ACC112 (cell line): ENCODE measurements around the gene LRRN4.

ENCODE experiments used
- H2AFZ ChIP-seq: fragments of 200-600 bp; sonication (generic); one replicate; pipeline ENCODE4 v1.6.0; 2017; ENCODE audit warnings: antibody characterized with exemption, low read length; ENCODE audit not compliant: unreplicated experiment
- H3K27ac ChIP-seq: fragments of 200-600 bp; sonication (generic); 2 replicates; pipeline ENCODE4 v1.5.1; 2014; ENCODE audit warnings: low read depth, mild to moderate bottlenecking, antibody characterized with exemption, low read length, moderate library complexity
- H3K27me3 ChIP-seq: fragments of 200-600 bp; sonication (generic); 2 replicates; pipeline ENCODE4 v1.6.1; 2014; ENCODE audit warnings: mild to moderate bottlenecking, antibody characterized with exemption, low read length, moderate library complexity, mixed read lengths; ENCODE audit not compliant: insufficient read depth
- H3K36me3 ChIP-seq: fragments of 200-600 bp; sonication (generic); 2 replicates; pipeline ENCODE4 v1.6.1; 2016; ENCODE audit warnings: mild to moderate bottlenecking, antibody characterized with exemption, low read length, moderate library complexity, mixed read lengths; ENCODE audit not compliant: insufficient read depth
- H3K4me1 ChIP-seq: fragments of 200-600 bp; sonication (generic); one replicate; pipeline ENCODE4 v1.6.1; 2016; ENCODE audit warnings: low read length, mixed read lengths; ENCODE audit not compliant: insufficient read depth, unreplicated experiment, control insufficient read depth
- H3K4me3 ChIP-seq: fragments of 200-600 bp; sonication (generic); 2 replicates; pipeline ENCODE4 v1.5.1; 2014; ENCODE audit warnings: mild to moderate bottlenecking, low read depth, low read length
- H3K79me2 ChIP-seq: fragments of 200-600 bp; sonication (generic); one replicate; pipeline ENCODE4 v1.6.0; 2016; ENCODE audit warnings: low read length; ENCODE audit not compliant: control insufficient read depth, unreplicated experiment, insufficient read depth

LRRN4 gene

GRCh38 chr20:6081236-6081635, 27.4 kb upstream of the LRRN4 start:
- Histone ChIP-seq H3K4me1 (peaks cover 11% of the 10 kb centered on the region), H3K4me3 (no peak overlapping the region), H2AFZ (no peak overlapping the region), H3K27ac (no peak overlapping the region), H3K27me3 (no peaks in the 10 kb centered on the region), H3K36me3 (no peaks in the 10 kb centered on the region), H3K79me2 (no peaks in the 10 kb centered on the region)

GRCh38 chr20:6079016-6079415, 25.2 kb upstream of the LRRN4 start:
- Histone ChIP-seq H3K4me3 (no peak overlapping the region), H3K36me3 (no peaks in the 10 kb centered on the region), H3K4me1 (peaks cover 11% of the 10 kb centered on the region), H3K27ac (no peak overlapping the region), H3K27me3 (no peaks in the 10 kb centered on the region), H2AFZ (no peak overlapping the region), H3K79me2 (no peaks in the 10 kb centered on the region)

GRCh38 chr20:6075428-6076219, 21.8 kb upstream of the LRRN4 start:
- Histone ChIP-seq H3K27ac (no peak overlapping the region), H3K79me2 (no peaks in the 10 kb centered on the region), H3K36me3 (no peaks in the 10 kb centered on the region), H3K27me3 (no peaks in the 10 kb centered on the region), H3K4me3 (no peak overlapping the region), H3K4me1 (peaks cover under 1% of the 10 kb centered on the region), H2AFZ (no peak overlapping the region)

GRCh38 chr20:6074784-6075183, 20.9 kb upstream of the LRRN4 start:
- H3K27ac ChIP-seq, result no peak overlapping the region
- no peaks in the 10 kb centered on the region for H3K4me1 ChIP-seq
- no peaks in the 10 kb centered on the region for H3K36me3 ChIP-seq
- H3K4me3 ChIP-seq, result no peak overlapping the region
- H3K27me3 ChIP-seq, result no peaks in the 10 kb centered on the region
- no peaks in the 10 kb centered on the region for H3K79me2 ChIP-seq
- no peak overlapping the region for H2AFZ ChIP-seq

GRCh38 chr20:6074145-6074561, 20.3 kb upstream of the LRRN4 start:
- Histone ChIP-seq H3K4me1 (no peaks in the 10 kb centered on the region), H2AFZ (no peak overlapping the region), H3K27me3 (no peaks in the 10 kb centered on the region), H3K79me2 (no peaks in the 10 kb centered on the region), H3K27ac (no peak overlapping the region), H3K4me3 (no peak overlapping the region), H3K36me3 (no peaks in the 10 kb centered on the region)

GRCh38 chr20:6070829-6071695, 17.2 kb upstream of the LRRN4 start:
- H3K36me3 ChIP-seq, result no peaks in the 10 kb centered on the region
- no peaks in the 10 kb centered on the region for H3K27me3 ChIP-seq
- H3K4me3 ChIP-seq, result no peak overlapping the region
- H3K27ac ChIP-seq, result no peak overlapping the region
- no peaks in the 10 kb centered on the region for H3K79me2 ChIP-seq
- H3K4me1 ChIP-seq, result no peaks in the 10 kb centered on the region
- H2AFZ ChIP-seq, result no peak overlapping the region

- no peaks in the 10 kb centered on the region for H3K79me2 ChIP-seq
- H2AFZ ChIP-seq, result no peak overlapping the region
- H3K27ac ChIP-seq, result no peak overlapping the region
- no peak overlapping the region for H3K4me3 ChIP-seq
- H3K27me3 ChIP-seq, result no peaks in the 10 kb centered on the region
- H3K4me1 ChIP-seq, result no peaks in the 10 kb centered on the region
- no peaks in the 10 kb centered on the region for H3K36me3 ChIP-seq
Measured at GRCh38 chr20:6069669-6070068, 15.8 kb upstream of the LRRN4 start.

- Histone ChIP-seq H3K27me3 (no peaks in the 10 kb centered on the region), H3K27ac (no peak overlapping the region), H2AFZ (no peak overlapping the region), H3K4me1 (no peaks in the 10 kb centered on the region), H3K36me3 (no peaks in the 10 kb centered on the region), H3K4me3 (no peak overlapping the region), H3K79me2 (no peaks in the 10 kb centered on the region)
Measured at GRCh38 chr20:6067763-6068318, 14.0 kb upstream of the LRRN4 start.

- Histone ChIP-seq H3K36me3 (no peaks in the 10 kb centered on the region), H3K27ac (no peak overlapping the region), H3K4me1 (no peaks in the 10 kb centered on the region), H3K4me3 (no peak overlapping the region), H3K27me3 (no peaks in the 10 kb centered on the region), H3K79me2 (no peaks in the 10 kb centered on the region), H2AFZ (no peak overlapping the region)
Measured at GRCh38 chr20:6066582-6066981, 12.7 kb upstream of the LRRN4 start.

- H2AFZ ChIP-seq, result no peak overlapping the region
Measured at GRCh38 chr20:6061544-6061943, 7.7 kb upstream of the LRRN4 start.

More at GRCh38 chr20:6061544-6061943, 7.7 kb upstream of the LRRN4 start:
- peaks cover 24% of the 10 kb centered on the region for H3K27me3 ChIP-seq
- no peak overlapping the region for H3K4me3 ChIP-seq
- peaks cover 8% of the 10 kb centered on the region for H3K4me1 ChIP-seq
- H3K27ac ChIP-seq, result no peak overlapping the region
- no peaks in the 10 kb centered on the region for H3K36me3 ChIP-seq
- H3K79me2 ChIP-seq, result no peaks in the 10 kb centered on the region
